ENCODE results near the gene SLC24A4. TPM values are rescaled to one million over a fixed set of nuclear protein-coding genes. Genes with fewer than 3 reads are reported as not detected.

SLC24A4 gene
- total RNA-seq, 2 donors from 2014 or later, result 2.7 to 4.4 TPM

DNA sequence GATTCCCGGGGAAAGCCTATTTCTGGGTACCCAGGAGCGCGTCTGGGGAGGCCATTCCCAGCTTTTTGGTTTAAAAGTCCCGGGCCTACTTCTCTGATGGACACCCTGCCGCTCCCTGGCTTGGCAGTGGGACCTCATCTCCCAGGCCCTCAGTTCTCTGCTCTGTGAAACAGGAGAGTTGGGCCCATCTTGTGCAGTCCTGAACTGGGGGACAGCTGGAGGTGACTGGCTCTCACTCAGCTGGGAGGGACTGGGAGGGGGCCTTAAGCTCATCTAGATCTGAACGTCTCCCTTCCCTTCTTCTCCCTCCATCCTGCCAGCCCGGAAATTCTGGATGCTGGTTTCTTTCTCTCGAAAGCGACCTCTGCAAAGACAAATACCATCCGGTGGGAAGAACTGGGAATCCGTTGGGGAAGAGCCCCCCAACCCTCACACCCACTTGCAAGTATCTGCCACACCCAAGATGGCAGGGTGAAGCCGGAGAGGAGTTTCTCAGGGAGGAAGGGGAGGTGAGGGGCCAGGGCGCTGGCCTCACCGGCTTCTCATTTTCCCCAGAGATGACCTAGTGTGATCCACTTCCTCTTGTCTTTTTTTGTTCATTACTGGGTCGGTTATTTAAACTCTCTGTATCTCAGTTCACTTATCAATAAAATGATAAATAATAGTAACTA lies 192.0 kb downstream of the SLC24A4 start:
- Histone ChIP-seq H3K4me3 (peak overlapping the region; percentile 97), H3K36me3 (no peaks in the 10 kb centered on the region), H3K4me1 (ENCODE audit: control insufficient read depth in 1 of 2, low read depth in 2 of 2) (peaks cover 9 to 71% of the 10 kb centered on the region in 2 donors), H3K27me3 (replicated peaks; ENCODE audit: insufficient read depth) (no peaks in the 10 kb centered on the region), H3K27ac (peak overlapping the region; percentile 89), H3K9me3 (no peaks in the 10 kb centered on the region)
- ATAC-seq (ENCODE audit: insufficient number of reproducible peaks, low FRiP score, low read depth) (no peak), DNase-seq (ENCODE audit: low spot score) (no peak)
- TF ChIP-seq, protein P1, sequence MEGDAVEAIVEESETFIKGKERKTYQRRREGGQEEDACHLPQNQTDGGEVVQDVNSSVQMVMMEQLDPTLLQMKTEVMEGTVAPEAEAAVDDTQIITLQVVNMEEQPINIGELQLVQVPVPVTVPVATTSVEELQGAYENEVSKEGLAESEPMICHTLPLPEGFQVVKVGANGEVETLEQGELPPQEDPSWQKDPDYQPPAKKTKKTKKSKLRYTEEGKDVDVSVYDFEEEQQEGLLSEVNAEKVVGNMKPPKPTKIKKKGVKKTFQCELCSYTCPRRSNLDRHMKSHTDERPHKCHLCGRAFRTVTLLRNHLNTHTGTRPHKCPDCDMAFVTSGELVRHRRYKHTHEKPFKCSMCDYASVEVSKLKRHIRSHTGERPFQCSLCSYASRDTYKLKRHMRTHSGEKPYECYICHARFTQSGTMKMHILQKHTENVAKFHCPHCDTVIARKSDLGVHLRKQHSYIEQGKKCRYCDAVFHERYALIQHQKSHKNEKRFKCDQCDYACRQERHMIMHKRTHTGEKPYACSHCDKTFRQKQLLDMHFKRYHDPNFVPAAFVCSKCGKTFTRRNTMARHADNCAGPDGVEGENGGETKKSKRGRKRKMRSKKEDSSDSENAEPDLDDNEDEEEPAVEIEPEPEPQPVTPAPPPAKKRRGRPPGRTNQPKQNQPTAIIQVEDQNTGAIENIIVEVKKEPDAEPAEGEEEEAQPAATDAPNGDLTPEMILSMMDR (IDR thresholded peaks at IDR 0.05), result no peak

DNA sequence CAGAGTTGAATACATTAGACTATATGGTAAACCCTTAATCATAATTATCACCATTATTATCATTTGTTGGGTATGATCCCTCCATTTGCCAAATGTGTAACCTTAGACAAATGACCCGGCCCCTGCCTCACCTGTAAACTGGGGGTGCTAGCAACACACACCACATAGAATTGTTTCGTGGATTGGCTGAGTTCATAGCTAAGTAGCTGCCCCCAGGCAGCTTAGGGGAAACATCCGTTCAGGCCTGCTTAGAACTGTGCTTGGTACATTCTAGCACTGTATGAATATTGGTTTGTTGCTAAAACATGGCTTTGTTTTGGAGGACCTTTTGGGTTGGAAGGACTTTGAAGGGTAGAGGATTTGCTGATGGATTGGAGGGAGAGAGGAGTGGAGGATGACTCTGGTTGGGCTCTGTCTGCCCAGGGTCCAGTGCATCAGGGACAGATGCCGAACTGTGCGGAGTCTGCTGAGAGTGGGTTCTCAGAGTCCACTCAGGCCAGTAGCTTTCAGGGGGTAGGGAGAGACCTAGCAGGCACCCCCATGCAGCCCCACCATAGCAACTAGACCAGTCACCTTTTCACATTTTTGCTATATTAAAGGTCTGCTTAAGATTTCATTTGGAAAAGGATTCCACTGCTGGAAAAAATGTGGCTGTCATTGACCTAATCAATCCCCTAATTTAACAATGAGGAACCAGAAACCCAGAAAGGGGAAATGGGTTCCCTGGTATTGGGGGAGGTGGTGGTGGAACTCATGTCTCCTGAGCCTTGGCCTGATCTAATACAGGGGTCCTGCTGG lies 192.8 kb downstream of the SLC24A4 start:
- H3K9me3 ChIP-seq, result no peaks in the 10 kb centered on the region
- H3K36me3 ChIP-seq, result no peaks in the 10 kb centered on the region
- ATAC-seq (ENCODE audit: insufficient number of reproducible peaks, low FRiP score, low read depth) (no peak), DNase-seq (ENCODE audit: low spot score) (no peak)
- H3K27ac ChIP-seq, result no peak overlapping the region
- H3K4me3 ChIP-seq, result peak overlapping the region; percentile 97
- TF ChIP-seq, protein P1 (IDR thresholded peaks at IDR 0.05), result no peak
- no peaks in the 10 kb centered on the region for H3K27me3 ChIP-seq (replicated peaks; ENCODE audit: insufficient read depth)
- H3K4me1 ChIP-seq (ENCODE audit: control insufficient read depth in 1 of 2, low read depth in 2 of 2), result peaks cover 9 to 71% of the 10 kb centered on the region in 2 donors

DNA sequence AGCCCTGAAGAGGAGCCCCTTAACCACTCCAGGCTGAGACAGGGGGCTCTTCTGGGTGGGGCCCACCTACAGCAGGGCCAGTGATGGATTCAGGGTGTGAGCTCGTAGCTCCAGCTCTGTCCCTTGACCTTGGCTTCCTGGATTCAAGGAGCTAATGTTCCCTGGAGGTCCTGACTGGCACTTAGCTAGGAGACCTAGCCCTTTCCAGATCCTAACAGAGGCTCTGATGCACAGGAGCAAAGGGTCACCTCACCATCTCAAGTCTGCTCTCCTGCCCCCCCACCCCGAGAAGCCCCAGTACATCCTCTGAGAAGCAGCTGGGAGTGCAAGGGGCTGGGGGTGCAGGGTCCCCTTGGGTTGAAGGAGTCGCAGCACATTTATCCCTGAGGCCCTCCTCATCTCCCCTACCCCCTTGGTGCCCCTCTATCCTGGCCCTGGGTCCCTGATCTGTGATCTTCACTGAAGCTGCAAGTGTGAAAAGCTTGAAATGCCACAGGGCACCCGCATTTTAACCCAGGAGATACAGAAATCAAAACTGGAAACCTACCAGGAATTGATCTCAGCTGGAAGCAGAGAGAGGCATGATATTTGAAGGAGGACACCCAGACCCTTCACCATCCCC lies 193.5 kb downstream of the SLC24A4 start:
- Histone ChIP-seq H3K36me3 (no peaks in the 10 kb centered on the region), H3K9me3 (no peaks in the 10 kb centered on the region), H3K4me3 (no peak overlapping the region), H3K4me1 (ENCODE audit: control insufficient read depth in 1 of 2, low read depth in 2 of 2) (peaks cover 9 to 71% of the 10 kb centered on the region in 2 donors), H3K27ac (no peak overlapping the region), H3K27me3 (replicated peaks; ENCODE audit: insufficient read depth) (no peaks in the 10 kb centered on the region)
- ATAC-seq (ENCODE audit: insufficient number of reproducible peaks, low FRiP score, low read depth) (no peak), DNase-seq (ENCODE audit: low spot score) (no peak)
- TF ChIP-seq, protein P1 (IDR thresholded peaks at IDR 0.05), result no peak

DNA sequence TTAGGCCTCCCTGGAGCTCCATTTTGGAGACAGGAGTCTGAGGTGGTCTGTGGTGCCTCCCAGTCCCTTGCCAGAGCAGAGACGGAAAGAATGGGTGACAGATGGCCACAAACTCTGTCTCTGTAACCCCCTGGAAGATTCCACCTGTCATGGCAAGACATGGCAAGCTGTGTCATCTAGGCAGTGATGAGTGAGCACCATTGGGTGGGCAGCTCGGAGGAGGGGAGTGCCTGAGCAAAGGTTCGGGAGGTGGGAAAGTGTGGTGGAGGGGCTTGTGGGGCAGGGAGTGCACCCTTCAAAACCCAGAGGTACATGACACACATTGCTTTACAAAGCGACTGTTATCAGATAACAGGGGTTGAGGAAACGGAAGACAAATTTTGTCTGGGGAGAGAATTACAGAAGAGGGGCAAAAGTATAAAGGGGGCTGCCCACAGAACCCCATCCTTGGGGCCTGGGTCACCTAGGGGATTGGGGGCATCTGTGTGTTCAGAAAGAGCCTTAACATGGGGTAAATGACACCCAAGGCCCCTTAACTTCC lies 194.1 kb downstream of the SLC24A4 start:
- H3K9me3 ChIP-seq, result no peaks in the 10 kb centered on the region
- no peaks in the 10 kb centered on the region for H3K27me3 ChIP-seq (replicated peaks; ENCODE audit: insufficient read depth)
- H3K4me1 ChIP-seq (ENCODE audit: control insufficient read depth in 1 of 2, low read depth in 2 of 2), result peaks cover 9 to 70% of the 10 kb centered on the region in 2 donors
- ATAC-seq (ENCODE audit: insufficient number of reproducible peaks, low FRiP score, low read depth), result no peak
- no peaks in the 10 kb centered on the region for H3K36me3 ChIP-seq
- TF ChIP-seq, protein P1 (IDR thresholded peaks at IDR 0.05), result no peak
- H3K27ac ChIP-seq, result no peak overlapping the region
- H3K4me3 ChIP-seq, result no peak overlapping the region
- DNase-seq (ENCODE audit: low spot score), result no peak

DNA sequence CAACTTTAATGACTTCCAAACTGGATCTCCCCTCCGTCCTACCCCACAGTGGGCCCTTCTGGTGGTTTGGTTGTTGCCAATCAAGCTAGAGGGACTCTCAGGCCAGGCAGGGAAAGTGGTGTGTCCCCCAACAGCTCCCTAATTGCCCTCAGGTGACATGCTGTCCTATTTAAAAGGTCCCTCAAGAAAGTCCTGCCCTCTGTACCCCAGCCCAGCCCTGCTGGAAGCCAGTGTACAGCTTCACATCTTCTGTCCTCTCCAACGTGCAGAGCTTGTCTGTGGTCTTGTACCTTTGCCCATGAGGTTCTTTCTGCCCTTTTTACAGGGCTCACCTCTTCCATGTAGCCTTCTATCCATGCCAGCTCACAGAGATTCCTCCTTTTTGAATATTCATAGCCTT lies 194.8 kb downstream of the SLC24A4 start:
- no peaks in the 10 kb centered on the region for H3K9me3 ChIP-seq
- TF ChIP-seq, protein P1 (IDR thresholded peaks at IDR 0.05), result no peak
- no peak overlapping the region for H3K27ac ChIP-seq
- no peaks in the 10 kb centered on the region for H3K27me3 ChIP-seq (replicated peaks; ENCODE audit: insufficient read depth)
- DNase-seq (ENCODE audit: low spot score), result no peak
- no peak overlapping the region for H3K4me3 ChIP-seq
- H3K4me1 ChIP-seq (ENCODE audit: control insufficient read depth in 1 of 2, low read depth in 2 of 2), result peaks cover 9 to 64% of the 10 kb centered on the region in 2 donors
- no peak for ATAC-seq (ENCODE audit: insufficient number of reproducible peaks, low FRiP score, low read depth)
- H3K36me3 ChIP-seq, result no peaks in the 10 kb centered on the region
